ENCODE data around the gene MYO1A.
"Not testable (repeated sequence)": the region's sequence is repeated elsewhere in the genome, so short reads cannot be mapped to it uniquely, and the experiment has no call there.

MYO1A gene

GRCh38 chr12:57066245-57066644, 16.3 kb upstream of the MYO1A start:
- H3K27ac ChIP-seq, result no peak overlapping the region
- TF ChIP-seq ZFX (IDR thresholded peaks at IDR 0.05), result no peak
- TF ChIP-seq, protein P1, sequence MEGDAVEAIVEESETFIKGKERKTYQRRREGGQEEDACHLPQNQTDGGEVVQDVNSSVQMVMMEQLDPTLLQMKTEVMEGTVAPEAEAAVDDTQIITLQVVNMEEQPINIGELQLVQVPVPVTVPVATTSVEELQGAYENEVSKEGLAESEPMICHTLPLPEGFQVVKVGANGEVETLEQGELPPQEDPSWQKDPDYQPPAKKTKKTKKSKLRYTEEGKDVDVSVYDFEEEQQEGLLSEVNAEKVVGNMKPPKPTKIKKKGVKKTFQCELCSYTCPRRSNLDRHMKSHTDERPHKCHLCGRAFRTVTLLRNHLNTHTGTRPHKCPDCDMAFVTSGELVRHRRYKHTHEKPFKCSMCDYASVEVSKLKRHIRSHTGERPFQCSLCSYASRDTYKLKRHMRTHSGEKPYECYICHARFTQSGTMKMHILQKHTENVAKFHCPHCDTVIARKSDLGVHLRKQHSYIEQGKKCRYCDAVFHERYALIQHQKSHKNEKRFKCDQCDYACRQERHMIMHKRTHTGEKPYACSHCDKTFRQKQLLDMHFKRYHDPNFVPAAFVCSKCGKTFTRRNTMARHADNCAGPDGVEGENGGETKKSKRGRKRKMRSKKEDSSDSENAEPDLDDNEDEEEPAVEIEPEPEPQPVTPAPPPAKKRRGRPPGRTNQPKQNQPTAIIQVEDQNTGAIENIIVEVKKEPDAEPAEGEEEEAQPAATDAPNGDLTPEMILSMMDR (conservative IDR thresholded peaks at IDR 0.05), result no peak

DNA sequence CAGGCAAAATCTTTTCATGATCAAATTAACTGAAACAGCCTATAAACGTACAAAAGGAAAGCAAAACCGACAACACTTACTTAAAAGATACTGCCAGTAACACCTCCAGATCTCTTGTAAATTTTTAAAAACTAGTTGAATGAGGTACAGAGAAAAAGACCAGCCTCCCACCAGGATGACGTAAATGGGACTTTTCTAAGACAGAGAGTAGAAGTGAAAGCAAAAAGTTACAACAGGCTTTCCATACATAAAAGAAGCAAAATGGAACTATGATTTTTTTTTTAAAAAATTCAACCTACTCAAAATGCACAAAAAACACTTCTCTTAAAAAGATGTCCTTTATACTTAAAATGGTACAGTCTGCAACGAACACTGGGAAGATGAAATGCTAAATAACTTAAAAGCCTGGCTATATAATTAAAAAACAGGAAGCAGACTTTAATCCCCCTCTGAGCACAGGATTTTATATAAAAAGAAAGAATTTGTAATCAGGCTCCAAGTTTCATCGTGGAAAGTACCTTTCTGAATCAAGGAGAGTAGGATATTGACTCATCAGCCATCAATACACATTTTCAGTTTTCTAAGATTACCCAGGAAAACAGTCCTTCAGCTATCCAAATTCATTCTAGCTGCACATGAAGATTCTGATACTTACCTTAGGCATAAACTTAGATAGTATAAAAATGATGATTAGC, 14.2 kb upstream of the MYO1A start:
- no peak overlapping the region for H3K27ac ChIP-seq
- no peak for TF ChIP-seq ZFX (IDR thresholded peaks at IDR 0.05)
- TF ChIP-seq, protein P1 (conservative IDR thresholded peaks at IDR 0.05), result no peak

GRCh38 chr12:57058454-57058853, 8.5 kb upstream of the MYO1A start:
- no peak overlapping the region for H3K27ac ChIP-seq

GRCh38 chr12:57057067-57057751, 7.3 kb upstream of the MYO1A start:
- no peak overlapping the region for H3K27ac ChIP-seq
- TF ChIP-seq ZFX (IDR thresholded peaks at IDR 0.05), result no peak
- TF ChIP-seq, protein P1 (conservative IDR thresholded peaks at IDR 0.05), result no peak

More at GRCh38 chr12:57058454-57058853, 8.5 kb upstream of the MYO1A start:
- TF ChIP-seq, protein P1 (conservative IDR thresholded peaks at IDR 0.05), result no peak
- no peak for TF ChIP-seq ZFX (IDR thresholded peaks at IDR 0.05)

DNA sequence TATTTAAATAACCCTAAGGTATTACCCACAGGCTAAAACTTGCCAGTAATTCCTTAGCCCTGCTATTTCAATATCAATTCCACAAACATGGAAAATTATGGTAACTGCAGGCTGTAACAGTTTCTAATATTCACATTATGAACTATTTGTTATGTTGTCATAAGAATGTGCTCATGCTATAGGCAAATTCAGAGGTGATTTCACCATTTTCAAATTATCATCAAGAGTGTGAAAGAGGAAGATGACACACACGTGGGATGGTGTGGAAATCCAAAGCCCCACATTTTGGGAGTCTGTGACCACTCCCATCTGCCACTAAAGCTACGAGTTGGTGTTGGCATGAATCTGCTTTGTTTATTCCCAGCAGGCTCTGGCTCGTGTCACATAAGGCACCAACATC, 5.9 kb upstream of the MYO1A start:
- TF ChIP-seq, protein P1 (conservative IDR thresholded peaks at IDR 0.05), result no peak
- no peak for TF ChIP-seq ZFX (IDR thresholded peaks at IDR 0.05)
- H3K27ac ChIP-seq, result no peak overlapping the region

GRCh38 chr12:57053901-57054300, 4.0 kb upstream of the MYO1A start:
- H3K27ac ChIP-seq, result not testable (repeated sequence)

DNA sequence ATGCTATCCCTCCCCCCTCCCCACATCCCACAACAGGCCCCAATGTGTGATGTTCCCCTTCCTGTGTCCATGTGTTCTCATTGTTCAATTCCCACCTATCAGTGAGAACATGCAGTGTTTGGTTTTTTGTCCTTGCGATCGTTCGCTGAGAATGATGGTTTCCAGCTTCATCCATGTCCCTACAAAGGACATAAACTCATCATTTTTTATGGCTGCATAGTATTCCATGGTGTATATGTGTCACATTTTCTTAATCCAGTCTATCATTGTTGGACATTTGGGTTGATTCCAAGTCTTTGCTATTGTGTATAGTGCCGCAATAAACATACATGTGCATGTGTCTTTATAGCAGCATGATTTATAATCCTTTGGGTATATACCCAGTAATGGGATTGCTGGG, 3.2 kb upstream of the MYO1A start:
- H3K27ac ChIP-seq, result not testable (repeated sequence)

GRCh38 chr12:57051011-57051410, 1.1 kb upstream of the MYO1A start:
- H3K27ac ChIP-seq, result no peak overlapping the region
- no peak for TF ChIP-seq ZFX (IDR thresholded peaks at IDR 0.05)
- TF ChIP-seq, protein P1 (conservative IDR thresholded peaks at IDR 0.05), result no peak
